NCI-H446 (cell line): ENCODE measurements around the gene RAPGEF2.
"Not testable (repeated sequence)": the region's sequence is repeated elsewhere in the genome, so short reads cannot be mapped to it uniquely, and the experiment has no call there.

Experiments used
- DNase-seq, 2 experiments: peaks; one replicate each; lab custom pipeline; 2025; lab: John Stamatoyannopoulos, UW

RAPGEF2 gene

DNA sequence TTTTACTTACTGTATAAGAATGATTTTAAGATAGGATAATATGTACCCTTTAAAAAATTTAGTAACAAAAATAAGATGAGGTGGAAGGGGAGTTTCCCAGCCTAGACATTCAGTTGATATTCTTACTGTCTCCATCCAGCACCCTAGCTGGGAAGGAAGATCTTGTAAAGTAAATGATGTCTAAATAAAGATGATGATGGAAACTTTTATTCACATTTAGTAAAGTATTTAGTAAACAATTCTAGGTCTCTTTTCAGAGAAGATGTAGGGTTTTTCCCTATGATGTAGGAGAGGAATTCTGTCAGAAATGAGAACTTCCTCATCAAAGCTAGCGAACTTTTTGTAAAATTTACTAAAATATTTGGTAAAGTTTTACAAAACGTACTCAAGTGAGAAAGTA lies 136.8 kb downstream of the RAPGEF2 start:
- no peak for DNase-seq

DNA sequence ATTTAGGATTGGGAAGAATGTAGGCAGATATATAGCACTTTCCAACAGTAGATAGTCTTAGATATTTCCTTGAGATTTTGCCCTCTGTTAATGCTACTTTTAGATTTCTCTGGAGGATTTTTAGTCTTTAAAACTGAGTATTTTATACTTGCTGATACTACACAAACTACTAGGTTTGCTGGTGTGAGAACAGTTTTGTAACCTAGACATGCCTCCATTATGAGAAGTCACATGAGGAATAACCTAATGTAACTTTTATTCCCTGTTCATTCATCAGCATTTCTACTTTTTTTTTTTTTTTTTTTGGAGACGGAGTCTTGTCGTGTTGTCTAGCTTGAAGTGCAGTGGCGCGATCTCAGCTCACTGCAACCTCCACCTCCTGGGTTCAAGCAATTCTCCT lies 137.2 kb downstream of the RAPGEF2 start:
- DNase-seq = no peak

DNA sequence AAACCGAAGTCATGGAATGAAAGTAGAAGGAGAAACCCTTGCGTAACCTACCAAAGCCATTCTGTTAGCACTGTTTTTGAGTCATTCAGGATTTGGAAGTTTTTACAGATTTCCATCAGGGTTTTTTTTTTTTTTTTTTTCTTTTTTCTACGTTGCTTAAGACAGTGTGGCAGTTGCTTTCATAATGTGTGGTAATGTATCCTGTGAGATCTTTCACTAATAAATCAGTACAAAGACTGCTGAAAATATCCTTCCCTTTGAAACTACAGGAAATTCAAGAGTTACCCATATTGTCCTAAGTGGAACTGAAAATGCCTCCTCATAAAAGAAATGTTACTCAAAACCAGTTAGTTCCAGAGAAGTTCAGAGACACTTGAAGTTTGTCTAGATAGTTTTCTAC lies 137.8 kb downstream of the RAPGEF2 start:
- no peak for DNase-seq

DNA sequence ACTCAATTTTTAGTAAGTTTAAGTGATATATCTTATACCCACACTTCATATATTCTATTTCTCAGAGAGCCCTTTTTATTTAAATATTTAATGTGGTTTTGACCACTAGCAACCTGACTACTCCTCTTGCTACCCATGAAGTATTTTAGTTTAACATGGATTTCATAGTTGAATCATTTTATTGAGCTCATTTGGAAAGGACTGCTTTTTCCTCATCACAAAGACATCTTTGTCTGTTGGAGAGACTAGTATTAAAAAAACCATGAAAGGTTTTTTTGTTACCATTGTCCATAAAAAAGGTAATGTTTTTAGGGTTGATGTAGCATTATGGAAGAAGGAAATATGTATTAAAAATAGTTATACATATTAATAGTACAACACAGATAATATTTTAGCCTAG lies 139.5 kb downstream of the RAPGEF2 start:
- DNase-seq = no peak

DNA sequence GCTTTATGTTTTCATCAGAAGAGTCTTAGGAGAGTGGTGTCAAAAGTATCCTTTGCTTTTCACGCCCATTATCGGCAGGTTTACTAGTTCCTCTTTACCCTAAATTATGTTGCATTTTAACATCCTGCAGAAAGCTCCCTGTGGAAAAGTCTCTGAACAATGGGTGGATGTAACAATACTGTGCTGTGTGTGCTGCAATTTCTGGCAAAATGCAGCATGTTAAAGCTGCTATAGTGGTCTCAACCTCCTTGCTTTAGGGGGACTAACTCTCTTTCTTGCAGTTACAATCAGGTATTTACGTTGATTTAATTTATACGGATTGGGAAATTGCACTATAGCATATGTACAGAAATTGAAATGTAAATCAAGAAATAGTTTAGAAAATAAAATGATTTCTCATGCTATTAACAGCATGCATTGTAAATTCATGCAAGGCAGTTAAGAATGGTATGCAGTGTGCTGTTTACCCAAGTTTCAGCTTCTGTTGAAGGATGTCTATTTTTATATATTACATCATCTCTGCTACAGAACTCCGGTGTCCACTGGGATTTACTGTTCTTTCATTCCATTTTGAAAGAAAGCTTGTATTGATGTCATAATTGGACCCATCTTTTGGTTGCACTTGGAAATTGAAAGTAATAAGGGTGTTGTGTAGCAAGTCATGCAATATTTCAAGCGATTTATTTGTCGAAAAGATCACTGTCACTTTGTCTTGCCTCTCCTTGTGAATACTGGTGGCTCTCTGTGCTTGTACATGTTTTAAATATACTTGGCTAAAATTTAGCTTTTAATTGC lies 145.7 kb downstream of the RAPGEF2 start:
- DNase-seq = peak in 1 of 2 experiments; percentile 46

DNA sequence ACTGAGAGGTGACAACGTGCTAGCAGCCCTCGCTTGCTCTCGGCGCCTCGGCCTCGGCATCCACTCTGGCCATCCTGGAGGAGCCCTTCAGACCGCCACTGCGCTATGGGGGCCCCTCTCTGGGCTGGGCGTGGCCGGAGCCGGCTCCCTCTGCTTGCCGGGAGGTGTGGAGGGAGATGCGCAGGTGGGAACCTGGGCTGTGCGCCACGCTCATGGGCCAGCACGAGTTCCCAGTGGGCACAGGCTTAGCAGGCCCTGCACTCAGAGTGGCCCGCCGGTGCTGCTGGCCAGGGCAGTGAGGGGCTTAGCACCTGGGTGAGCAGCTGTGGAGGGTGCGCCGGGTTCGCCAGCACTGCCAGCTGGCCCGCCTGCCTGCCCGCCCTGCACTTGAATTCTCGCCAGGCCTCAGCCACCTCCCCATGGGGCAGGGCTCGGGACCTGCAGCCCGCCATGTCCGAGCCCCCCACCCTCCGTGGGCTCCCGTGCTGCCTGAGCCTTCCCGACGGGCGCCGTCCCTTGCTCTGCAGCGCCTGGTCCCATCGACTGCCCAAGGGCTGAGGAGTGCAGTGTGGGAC lies 148.0 kb downstream of the RAPGEF2 start:
- DNase-seq = no peak

DNA sequence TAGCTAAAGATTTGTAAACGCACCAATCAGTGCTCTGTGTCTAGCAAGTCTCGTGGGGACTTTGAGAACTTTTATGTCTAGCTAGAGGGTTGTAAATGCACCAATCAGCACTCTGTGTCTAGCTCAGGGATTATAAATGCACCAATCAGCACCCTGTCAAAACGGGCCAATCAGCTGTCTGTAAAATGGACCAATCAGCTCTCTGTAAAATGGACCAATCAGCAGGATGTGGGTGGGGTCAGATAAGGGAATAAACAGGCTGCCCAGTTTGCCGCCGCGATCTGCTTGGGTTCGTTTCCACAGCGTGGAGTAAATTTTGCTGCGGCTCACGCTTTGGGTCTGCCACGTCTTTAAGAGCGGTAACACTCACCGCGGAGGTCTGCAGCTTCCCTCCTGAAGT lies 148.7 kb downstream of the RAPGEF2 start:
- DNase-seq = not testable (repeated sequence)

DNA sequence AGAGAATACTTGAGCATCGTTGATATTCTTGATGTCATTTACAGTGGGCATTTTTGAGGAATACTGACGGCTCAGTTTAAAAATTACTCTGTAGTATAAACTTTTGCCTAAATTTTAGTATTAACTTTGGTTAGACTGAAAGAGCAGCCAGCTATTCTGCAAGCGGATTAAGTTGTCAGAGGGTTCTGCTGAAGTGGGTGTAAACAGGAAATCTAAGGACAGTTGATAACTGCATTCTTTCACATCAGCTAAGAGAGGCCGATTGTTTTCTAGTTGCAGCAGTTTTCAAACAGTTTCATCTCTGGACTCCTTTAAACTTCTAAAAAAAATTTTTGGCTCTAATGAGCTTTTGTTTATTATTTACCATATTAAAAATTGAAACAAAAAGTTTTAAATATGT lies 149.6 kb downstream of the RAPGEF2 start:
- DNase-seq = no peak

DNA sequence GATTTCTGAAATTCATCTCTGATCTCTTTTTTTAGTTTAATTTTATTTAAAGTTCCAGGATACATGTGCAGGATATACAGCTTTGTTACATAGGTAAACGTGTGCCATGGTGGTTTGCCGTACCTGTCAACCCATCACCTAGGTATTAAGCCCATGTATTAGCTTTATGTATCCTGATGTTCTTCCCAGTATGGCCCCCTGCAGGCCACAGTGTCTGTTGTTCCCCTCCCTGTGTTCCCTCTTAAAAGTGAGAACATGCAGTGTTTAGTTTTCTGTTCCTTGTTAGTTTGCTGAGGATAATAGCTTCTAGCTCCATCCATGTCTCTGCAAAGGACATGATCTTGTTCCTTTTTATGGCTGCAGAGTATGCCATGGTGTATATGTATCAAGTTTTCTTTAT lies 153.2 kb downstream of the RAPGEF2 start:
- DNase-seq = no peak

DNA sequence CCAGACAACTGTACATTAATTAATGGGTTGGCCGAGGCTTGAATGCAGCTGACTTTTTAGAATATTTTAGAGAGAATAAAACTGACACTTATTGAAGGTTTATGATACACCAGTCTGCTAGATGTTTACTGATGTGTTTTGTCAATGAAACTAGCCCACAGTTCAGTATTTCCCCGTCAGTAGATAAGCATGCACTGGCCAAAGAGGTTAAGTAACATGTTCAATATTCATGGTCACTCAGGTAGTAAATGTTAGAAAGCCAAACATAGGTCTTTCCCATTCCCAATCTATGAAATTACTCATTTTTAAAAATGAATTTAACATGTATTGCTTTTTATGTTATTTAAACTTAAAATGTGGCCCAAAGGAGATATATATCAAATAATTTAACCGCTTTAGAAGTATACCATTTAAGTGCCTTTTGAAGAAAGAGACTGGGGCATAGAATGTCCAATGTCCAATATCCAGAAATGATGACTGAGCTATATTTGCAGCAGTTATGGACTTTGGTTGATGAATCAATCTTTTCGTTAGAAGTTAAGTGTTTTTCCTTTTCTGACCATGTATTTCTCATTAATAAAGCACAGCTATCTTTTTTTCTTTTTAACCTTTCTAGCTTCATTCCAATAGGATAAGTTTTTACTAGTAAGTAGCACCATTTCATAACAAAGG lies 156.1 kb downstream of the RAPGEF2 start:
- no peak for DNase-seq

DNA sequence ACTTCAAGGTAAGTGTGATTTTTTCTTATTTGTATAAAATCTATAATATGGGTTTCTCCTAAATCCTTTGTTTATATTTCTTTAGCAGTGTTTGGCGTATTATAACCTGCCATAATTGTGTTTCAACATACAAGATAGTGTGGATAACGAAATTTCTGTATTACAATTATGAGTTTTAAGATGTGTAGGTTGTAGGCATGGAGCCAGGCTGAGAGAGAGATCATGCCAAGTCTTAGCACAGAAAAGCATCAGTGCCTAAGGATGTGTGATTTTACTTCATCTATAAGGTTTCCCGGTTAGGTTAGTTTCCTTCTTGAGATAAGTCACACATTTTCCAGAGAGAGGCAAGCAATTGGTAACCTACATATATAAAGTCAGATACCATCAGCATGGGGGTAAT lies 161.2 kb downstream of the RAPGEF2 start:
- no peak for DNase-seq

DNA sequence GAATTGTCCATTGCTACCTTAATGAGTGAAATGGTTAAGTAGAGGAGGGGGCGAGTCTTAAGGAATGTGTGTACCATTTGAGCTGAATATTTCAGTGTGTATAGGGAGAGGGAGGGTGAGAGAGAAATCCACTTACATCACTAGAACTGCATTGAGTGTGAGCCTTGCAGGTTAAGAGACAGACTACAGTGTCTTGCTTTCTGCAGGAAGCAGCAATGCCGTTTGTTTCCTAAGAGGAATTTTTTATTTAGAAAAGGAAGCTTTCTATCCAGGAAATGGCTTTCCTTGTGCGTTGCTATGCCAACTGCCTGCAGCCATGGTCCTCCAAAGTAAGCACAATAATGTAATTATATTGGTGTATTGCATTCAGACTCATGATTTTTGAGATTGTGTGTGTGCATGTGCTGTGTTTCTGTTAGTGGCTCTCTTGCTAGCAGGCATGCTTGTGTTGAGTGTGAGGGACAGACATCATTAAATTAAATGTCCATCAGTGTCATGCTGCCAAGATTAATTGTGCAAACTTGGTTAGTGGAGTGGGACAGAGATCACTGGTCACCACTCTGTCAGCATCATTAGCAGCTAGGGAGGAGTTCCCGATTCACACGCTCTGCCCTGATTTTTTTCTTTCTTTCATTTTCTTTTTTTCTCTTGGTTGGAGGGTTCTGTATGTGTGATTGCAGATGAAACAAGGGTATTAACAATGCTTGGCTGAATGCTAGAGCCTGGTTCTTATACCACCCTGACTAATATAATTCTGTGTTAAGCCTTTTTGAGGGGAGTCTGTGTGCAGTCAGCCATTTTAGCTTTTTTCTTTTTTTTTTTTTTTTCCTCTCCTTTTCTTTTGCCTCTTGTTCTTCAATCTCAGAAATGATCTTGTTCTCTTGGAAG lies 164.3 kb downstream of the RAPGEF2 start:
- no peak for DNase-seq

DNA sequence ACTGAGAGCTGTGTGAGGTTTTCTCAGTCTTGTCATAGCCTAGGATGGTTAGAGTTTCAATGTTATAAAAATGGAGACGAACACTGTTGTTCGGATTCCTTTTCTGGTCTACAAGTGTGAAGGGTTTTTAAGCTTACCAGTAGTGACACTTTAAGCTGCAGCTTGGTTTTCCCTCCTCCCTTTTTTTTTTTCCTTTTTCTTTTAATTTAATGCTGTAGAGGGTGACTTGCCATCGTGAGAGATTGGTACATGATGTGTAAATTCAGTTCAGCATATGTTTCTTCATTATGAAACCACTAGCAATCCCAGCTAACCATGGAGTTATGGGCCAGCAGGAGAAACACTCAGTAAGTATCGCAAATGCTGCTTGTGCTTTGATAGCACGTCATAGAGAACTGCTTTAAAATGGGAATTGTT lies 165.0 kb downstream of the RAPGEF2 start:
- DNase-seq = no peak

DNA sequence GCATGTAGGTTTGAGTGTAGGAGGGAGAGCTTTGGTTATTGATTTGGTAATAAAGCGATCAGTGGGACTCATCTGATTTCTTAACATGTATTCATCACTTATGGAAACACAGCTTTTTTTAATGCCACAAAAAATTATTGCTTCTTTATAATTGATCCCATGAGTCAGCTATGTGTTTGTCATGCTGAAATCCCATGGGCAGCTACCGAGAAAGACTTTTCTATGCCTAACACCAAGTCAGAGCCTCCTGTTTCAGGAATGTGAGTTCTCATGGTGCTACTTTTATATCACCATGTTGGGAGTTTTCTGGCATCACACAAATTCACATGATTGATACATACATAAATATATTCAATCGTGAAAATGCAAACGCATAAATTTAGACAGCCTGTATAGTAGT lies 165.7 kb downstream of the RAPGEF2 start:
- no peak for DNase-seq

DNA sequence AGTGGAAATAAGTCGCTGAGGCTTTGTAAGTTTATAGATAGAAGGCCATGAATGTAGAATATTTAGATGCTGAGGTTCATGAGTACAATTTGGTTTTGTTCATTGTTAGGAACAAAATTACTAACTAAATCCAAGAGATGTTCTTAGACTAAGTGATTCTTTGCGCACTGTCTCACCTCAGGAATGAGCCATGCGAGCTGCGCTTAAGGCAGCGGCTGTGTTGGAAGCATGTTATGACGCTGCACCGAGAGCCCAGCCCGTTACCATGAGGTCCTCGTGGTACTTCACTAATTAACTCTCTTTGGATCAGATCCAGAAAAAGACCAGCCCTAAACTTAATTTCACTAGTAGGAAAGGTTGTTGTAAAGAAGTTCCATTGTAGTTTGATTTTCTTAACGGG lies 166.2 kb downstream of the RAPGEF2 start:
- no peak for DNase-seq

DNA sequence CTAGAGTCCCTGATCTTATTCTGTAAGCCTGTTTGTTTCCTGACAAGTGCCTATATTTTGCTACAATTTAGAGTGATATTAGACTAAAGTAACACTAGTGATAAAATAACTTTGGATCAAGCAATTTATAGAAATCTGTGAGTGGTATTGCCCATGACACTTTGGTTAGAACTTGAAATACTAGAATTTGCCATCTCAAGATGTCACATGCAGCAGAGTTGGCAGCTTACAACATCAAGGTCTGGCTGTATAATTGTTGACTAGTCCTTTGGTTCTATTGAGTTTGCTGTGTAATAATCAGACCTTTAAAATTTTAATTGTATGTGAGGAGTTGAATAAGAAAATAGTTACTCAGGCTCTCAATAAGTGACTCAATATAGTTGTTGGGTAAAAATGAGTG lies 167.1 kb downstream of the RAPGEF2 start:
- DNase-seq = no peak

DNA sequence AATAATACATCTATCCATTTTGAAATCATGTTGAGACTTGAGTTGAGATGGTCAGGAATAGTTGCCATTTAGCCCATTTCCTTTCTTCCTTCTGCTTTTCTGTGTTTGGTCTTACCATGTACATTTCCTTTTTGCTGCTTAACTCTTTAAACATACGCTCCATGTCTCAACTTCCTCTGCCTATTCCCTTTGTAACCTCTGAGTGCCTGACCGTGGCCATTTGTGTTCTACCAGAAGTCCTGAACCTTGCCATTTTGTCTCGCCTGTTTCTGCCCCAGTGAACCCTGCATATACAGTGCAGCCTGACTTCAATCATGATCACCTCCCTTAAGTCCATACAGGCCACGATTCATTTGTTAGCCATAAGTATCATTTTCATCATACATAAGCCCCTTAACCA lies 169.0 kb downstream of the RAPGEF2 start:
- DNase-seq = no peak

DNA sequence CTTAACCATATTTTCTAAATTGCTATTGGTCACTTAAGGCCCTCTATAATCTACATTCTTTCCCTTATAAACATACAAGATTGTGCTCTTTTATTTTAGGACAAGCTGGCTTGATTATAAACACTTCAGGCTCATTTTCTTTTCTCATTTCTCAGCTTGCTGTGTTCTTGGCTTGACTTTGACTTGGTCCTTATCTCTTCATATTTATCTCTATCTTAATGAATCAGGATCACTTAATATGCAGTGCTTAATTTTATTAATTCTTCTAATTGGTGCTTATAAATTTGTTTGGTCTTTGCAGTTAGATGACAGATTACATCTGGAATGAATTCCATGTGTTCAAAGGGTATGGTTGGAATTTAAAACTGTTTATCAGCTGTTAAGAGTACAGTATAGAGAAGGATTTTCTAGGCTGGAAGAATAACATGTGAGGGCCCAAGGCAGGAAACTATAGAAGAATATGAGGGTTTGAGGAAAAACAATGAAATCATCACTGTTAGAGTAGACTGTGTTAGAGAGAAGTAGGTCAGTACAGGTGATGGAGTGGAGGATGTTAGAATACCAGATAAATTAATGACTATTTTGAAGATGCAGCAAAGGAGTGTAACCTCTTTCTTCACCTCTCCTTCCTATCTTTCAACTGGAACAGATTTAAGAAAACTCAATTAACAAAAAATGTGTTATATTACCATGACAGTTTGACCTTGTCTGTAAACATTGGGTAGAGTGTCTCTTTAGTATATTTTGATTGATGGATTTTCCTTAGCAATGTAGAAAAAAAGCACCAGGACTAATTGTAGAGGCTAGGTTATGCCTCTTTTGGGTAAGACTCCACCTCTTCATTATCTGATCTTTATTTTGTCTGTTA lies 169.6 kb downstream of the RAPGEF2 start:
- no peak for DNase-seq

DNA sequence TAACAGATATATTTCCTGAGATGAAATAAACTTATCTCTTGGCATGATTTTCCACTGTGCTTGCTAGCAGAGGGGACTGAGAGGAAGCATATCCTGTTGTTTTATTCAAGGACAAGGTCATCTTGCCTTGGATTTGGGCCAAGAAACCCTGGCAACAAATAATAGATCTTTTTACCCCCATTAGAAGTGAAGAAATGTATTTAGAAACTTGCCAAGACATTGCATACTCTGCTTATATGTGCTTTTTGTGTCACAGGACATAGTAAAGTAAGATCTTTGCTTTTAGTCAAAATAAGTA lies 170.2 kb downstream of the RAPGEF2 start:
- peak in 1 of 2 experiments; percentile 6 for DNase-seq

DNA sequence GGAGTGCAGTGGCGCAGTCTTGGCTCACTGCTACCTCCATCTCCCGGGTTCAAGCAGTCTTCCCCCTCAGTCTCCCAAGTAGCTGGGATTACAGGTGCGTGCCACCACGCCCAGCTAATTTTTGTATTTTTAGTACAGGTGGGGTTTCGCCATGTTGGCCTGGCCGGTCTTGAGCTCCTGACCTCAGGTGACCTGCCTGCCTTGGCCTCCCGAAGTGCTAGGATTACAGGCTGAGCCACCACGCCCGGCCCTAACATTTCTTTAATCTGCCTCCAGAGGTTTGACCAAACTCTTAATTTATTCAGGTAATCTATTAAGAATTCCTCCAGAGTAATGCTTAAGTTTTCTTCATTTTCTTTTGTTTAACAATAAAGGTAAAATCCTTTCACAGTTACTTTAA lies 171.0 kb downstream of the RAPGEF2 start:
- DNase-seq = no peak

DNA sequence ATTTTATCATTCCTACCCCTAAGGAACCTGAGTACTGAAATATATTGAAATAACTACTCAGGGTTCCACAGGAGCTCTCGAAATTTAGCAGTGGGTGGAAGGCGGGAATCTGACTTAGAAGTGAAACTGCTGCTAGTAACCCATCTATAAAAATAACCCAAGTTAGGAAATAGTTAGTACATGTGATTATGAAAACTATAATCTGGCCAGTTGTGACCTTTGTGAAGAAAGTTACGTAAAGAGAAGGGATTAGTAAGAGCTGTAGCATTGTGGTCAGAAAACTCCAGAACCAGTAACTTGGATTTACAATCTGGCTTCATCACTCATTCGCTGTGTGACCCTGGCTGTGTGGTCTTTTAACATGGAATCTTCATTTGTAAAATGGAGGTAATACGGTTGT lies 175.5 kb downstream of the RAPGEF2 start:
- DNase-seq = no peak

DNA sequence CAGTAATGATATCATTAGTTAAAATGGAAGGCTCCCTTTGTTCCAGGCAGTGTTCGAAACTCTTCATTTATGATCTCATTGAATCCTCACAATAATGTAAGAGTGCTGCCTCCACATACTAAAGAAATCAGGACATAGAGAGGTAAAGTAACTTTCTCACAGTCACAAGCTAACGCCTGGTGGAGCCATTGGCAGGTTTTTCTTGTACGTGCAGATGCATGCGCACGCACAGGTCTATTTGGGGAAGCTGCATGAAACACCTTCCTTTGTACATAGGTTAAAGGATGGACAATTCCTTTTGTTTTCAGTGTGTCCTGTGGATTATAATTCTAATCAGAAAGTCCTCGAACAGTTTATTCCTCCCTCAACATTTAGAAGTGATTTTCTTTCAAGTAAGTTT lies 176.2 kb downstream of the RAPGEF2 start:
- no peak for DNase-seq
